Measurements from ENCODE around the gene STK35.

STK35 gene

GRCh38 chr20:2108498-2108897, 6.9 kb downstream of the STK35 start:
- no peak for DNase-seq (ENCODE audit: low spot score)

GRCh38 chr20:2108987-2109386, 7.4 kb downstream of the STK35 start:
- DNase-seq (ENCODE audit: low spot score), result no peak

- DNase-seq (ENCODE audit: low spot score), result no peak
Observed at GRCh38 chr20:2109425-2110210, 8.0 kb downstream of the STK35 start.

GRCh38 chr20:2112910-2113309, 11.3 kb downstream of the STK35 start:
- no peak for DNase-seq (ENCODE audit: low spot score)

- no peak for DNase-seq (ENCODE audit: low spot score)
Observed at GRCh38 chr20:2114127-2114959, 12.7 kb downstream of the STK35 start.

- DNase-seq (ENCODE audit: low spot score), result no peak
Observed at GRCh38 chr20:2114990-2115681, 13.5 kb downstream of the STK35 start.

GRCh38 chr20:2116170-2116940, 14.7 kb downstream of the STK35 start:
- DNase-seq (ENCODE audit: low spot score), result no peak

- no peak for DNase-seq (ENCODE audit: low spot score)
Observed at GRCh38 chr20:2118783-2119182, 17.2 kb downstream of the STK35 start.

- DNase-seq (ENCODE audit: low spot score), result no peak
Observed at GRCh38 chr20:2122936-2123335, 21.3 kb downstream of the STK35 start.

GRCh38 chr20:2123720-2124119, 22.1 kb downstream of the STK35 start:
- no peak for DNase-seq (ENCODE audit: low spot score)

- no peak for DNase-seq (ENCODE audit: low spot score)
Observed at GRCh38 chr20:2124564-2125213, 23.1 kb downstream of the STK35 start.

GRCh38 chr20:2125474-2126112, 24.0 kb downstream of the STK35 start:
- DNase-seq (ENCODE audit: low spot score), result no peak

- DNase-seq (ENCODE audit: low spot score), result no peak
Observed at GRCh38 chr20:2127238-2127637, 25.6 kb downstream of the STK35 start.

GRCh38 chr20:2128542-2128941, 26.9 kb downstream of the STK35 start:
- DNase-seq (ENCODE audit: low spot score), result no peak

- DNase-seq (ENCODE audit: low spot score), result no peak
Observed at GRCh38 chr20:2130062-2130591, 28.5 kb downstream of the STK35 start.

GRCh38 chr20:2130683-2131082, 29.1 kb downstream of the STK35 start:
- no peak for DNase-seq (ENCODE audit: low spot score)

- DNase-seq (ENCODE audit: low spot score), result no peak
Observed at GRCh38 chr20:2131366-2131765, 29.7 kb downstream of the STK35 start.

GRCh38 chr20:2132461-2132901, 30.9 kb downstream of the STK35 start:
- DNase-seq (ENCODE audit: low spot score), result no peak

- DNase-seq (ENCODE audit: low spot score), result no peak
Observed at GRCh38 chr20:2133318-2134183, 31.9 kb downstream of the STK35 start.

- no peak for DNase-seq (ENCODE audit: low spot score)
Observed at GRCh38 chr20:2135013-2135412, 33.4 kb downstream of the STK35 start.
